ENCODE measurements around the gene PLEKHA7.

Gene PLEKHA7

DNA sequence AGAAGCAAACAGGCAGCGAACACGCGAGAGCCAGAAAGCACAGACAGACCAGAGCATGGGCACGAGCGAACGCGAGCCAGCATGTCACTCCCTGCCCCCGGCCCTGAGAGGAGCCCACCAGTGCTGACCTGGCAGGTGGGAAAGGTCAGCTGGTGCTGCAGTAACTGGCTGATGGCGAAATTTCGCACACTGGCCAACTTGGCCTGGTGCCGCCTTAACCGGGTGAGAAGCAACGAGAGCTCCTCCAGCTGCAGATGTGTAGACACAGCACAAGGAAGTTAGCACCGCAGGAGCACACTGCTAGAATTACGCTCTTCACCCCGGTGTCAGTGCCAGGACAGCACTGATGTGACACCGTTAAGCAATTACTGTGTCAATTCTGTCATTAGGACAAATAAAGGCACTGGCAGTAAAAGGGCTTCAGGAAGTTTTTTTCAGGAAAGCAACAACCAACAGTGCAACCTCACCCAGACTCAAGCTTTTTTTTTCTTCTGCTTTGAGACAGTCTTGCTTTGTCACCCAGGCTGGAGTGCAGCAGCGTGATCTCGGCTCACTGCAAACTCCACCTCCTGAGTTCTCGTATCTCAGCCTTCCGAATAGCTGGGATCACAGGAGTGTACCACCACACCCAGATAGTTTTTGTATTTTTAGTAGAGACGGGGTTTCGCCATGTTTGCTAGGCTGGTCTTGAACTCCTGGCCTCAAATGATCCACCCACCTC, 199.0 kb downstream of the PLEKHA7 start:
- in situ Hi-C loops (cut with MboI; ENCODE audit: low sequenced_read_pairs) = no loop called here

DNA sequence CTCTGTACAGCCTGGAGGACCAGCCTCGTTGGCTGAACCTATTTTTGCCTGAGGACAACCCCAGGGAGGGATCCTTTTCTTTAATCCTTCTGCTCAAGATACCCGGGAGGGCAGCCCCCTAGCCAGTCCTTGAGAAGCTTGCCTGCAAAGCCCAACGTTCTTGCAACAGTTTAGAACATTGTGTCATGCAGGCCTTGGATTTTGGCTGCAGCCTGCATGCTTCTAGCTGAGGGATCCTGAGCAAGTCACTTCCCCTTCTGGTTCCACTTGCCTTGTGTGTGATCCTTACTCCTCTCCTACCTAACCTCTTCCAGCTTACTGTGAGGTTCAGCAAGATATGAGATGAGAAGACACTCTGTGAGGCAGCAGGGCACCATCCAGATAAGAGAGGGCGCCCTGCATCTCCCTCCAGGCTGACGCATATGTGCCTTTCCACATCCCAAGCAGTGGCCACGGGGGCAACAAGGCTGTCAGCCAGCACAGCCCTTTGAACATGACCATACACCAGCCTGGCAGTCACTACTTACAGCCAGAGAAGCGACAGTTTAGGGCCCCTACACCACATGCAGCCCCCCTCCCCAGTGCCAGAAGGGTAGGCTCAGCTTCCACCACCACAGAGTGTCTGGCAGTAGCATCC, 199.7 kb downstream of the PLEKHA7 start:
- in situ Hi-C loops (cut with MboI; ENCODE audit: low sequenced_read_pairs) = no loop called here

DNA sequence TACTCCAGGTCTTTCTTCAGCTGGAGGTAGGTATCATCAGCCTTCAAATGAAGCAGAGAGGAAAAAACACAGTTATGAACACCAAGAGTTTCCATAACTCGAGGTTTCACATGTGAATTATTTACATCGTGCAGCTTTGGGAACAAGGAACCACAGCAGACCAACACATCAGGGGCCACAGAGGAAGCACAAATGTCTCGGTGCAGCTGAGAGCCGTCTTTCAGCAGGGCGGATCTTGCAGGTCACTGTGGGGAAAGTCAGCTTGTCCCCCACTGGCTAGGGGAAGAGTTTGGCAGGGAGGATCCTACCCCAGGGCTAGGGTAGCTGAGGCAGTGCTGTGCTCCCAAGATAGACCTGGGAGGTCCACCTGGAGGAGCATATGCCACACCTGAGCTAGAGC, 201.1 kb downstream of the PLEKHA7 start:
- in situ Hi-C loops (cut with MboI; ENCODE audit: low sequenced_read_pairs) = no loop called here

DNA sequence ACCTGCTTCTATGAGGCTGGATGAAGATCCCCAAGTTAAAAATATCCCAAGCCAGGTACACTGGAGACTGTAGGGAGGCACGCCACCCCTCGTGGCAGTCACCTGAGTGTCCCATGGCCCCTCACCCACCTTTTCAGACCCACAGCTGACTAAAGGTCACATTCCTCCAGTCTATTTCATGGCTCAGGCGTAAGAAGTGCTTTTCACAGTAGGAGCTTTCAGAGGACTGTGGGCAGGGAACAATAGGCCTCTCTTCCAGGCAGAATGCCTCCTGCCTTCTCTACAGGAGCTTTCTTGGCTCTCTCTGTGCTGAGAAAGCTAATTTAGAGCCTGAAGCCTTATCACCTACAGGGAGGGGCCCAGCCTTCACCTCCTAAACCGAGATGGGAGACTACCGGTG, 201.9 kb downstream of the PLEKHA7 start:
- in situ Hi-C loops (cut with MboI; ENCODE audit: low sequenced_read_pairs) = no loop called here

DNA sequence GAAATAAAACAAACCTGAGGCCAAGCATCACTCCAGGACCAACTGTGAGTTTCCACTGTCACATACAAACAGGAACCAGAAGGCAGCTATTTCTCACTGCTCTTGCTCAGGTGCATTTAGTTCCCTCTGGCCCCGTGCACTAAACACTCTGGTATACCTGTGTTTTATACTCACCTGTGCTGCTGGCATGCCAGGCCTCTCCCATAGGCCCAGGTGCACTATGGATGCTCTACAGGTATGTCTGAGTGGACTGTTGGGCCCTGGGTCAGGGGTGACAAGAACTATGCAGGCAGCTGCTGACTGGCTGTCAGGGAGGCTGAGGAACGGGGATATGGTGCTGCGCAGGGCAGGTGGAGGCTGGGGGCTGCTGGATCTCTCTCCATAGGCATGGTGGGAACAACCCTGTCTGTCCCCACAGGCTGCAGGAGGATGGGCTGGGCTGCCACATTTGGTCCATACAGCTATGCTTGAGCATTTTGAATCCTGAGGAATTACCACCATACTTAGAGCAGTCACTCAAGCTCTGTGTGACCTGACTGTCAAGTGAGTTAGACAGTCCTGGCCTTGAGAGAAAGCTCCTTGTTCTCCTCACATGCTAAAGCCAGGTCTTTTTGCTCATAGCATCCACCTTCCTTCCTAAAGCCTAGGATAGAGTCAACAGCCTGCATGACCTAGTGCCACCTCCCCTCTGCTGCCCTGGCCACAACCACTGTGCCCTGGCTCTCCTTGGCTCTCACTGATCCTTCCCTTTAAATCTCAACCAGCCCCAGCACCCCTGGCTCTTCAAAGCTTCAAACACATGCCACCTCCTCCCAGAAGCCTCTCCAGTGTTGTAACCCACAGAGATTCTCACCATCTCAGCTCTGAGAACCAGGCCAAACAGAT, 202.8 kb downstream of the PLEKHA7 start:
- in situ Hi-C loops (cut with MboI; ENCODE audit: low sequenced_read_pairs) = no loop called here

DNA sequence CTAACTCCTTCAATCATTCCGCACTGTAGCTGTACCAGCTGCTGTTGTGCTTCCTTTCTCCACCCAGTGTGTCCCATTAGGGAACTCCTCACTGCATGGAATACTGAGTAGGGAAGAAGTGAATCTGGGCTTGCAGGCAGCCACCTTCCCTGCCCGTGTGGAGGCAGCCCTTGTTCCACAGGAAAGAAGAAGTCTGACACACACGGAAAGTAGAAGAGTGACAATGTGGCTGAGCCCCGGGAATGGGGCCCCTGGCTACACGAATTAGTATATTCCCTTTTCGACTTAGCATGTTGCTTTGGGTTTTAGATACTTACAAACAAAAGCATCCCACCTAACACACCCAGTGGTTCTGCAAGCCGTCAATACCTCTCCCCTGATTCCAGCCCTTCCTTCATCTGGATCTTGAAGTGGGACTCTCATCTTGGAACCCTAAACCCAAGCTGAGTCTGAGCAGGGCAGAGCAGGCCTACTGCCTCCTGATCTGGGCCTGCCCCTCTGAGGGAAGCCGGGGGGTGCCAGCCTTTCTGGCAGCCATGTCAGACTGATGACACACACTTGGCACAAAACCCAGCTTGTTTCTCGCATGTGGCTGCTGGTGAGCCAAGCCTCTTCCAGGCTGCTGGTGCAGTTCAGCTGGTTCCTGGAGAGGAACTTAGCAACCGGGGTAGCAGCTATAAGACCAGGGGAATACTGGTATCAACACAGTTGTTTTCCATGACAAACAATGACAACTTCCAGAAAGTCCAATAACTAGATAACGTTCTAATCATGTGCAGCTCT, 204.1 kb downstream of the PLEKHA7 start:
- in situ Hi-C loops (cut with MboI; ENCODE audit: low sequenced_read_pairs) = no loop called here

DNA sequence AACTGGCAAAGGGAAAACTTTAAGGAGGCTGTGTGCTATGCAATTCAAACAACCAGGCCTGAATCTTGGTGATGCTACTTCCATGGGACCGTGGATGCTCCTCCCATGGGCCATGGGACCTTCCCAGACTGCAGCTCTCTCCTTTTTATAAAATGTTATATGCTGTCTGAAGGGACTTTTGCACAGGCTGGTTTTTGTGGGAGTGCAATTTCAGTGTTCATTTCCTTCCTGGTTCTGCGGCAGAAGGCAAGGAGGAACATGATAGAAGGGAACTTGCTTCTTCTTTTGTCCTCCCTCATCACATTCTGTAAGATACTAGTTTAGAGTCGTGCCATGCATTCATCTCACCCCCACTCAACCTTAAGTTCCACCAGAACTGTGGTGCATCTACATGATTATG, 206.9 kb downstream of the PLEKHA7 start:
- in situ Hi-C loops (cut with MboI; ENCODE audit: low sequenced_read_pairs) = no loop called here

DNA sequence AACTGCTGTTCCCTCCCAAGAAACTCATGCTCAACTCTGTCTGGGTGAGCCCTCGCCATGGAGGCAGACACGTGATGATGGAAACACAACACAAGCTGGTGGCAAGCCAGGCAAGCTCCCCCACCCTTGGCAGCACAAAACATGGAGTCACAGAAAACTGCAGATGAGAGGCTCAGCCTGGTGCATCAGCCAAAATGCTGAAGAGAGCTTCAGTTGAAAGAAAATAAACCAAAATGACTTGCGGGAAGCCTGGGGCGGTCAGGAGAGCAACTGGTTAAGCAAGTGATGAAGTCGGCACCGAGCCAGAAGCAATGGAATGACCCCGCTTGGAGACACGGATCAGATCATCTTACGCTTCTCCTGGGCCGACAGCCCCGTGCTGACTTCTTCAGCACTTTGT, 207.4 kb downstream of the PLEKHA7 start:
- in situ Hi-C loops (cut with MboI; ENCODE audit: low sequenced_read_pairs) = no loop called here

DNA sequence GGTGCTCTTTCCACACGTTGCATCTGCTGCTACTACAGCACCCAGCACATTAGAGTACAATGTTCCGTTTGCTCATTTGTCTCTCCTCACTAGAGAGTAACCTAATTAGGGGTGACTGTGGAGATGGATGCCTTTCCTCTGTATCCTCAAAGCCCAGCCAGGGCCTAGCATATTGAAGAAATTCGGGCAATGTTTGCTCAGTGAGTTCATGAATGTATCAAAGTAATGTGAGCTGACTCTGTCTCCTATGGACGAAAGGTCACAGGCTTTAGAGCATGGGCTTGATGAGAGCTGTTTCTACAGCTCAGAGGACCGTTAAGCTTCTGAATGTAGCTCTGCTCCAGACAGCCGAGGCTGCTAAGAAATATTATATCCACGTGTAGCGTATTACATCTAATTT, 208.3 kb downstream of the PLEKHA7 start:
- in situ Hi-C loops (cut with MboI; ENCODE audit: low sequenced_read_pairs) = no loop called here

DNA sequence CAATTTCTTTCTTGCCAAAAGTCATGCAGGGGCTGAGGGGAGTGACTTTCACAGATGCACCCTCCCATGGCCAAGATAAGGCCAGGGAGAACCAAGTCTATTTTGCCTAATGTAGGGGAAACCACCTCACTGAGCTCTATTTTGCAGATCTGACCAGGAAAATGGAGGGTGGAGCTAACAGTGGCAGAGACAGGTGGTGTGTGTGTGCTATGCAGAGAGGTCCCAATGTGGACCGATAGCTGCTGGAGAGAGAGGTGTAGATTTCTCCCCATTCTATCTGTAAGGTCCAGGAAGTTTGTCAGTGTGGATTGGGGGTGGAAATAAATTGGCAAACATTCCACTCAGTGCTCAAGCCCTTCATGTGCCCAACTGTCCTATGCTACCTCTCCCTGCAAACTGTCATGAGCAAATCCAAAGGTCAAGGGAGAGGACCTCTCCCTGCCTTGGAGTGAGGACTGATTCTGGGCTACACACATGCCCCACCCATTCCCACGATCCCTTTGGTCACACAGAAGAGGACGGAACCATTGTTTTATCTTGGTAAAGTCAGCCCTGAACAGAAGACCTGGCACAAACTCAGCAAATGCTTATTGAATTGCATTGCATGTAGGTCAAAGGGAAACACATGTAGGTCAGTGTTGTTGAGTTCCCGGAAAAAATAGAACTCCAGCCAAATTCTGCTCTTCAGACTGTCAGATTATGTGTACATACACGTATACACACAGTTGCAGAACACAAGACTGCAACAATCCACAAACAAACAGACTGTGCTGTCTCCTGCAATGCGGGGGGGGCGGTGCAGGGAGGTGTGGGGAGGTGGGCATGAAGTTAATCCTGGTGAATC, 209.9 kb downstream of the PLEKHA7 start:
- in situ Hi-C loops (cut with MboI; ENCODE audit: low sequenced_read_pairs) = no loop called here

DNA sequence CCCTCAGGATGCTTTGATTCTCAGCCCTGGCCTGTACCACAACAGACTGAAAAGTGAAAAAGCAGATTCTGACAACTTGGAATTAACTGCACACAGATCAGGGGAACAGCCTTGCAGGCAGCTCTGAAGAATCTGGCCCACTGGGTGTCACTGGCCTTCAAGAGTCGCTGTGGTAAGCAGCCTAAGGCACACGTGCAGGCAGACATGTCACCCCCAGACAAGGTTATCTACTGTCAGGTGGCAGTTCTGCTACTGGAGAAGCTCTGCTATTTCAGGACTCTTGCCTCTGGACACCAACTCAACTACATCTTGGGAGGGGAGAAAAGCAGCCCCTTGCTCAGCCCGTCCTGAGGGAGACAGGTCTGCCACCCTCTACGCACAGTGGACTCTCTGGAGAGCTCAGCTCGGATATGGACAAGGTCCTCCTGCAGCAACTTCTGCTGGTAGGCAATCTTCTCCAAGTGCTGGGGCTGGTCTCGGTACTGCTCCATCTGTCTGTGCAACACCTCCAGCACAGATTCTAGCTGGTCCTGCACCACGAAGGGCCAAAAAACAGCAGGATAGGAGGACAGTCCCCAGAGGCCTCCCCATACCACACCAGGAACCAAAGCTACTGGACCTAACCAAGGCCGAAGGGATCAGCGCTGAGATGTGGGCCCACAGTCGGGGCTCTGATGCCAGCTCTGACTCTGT, 212.8 kb downstream of the PLEKHA7 start:
- in situ Hi-C loops (cut with MboI; ENCODE audit: low sequenced_read_pairs) = no loop called here

DNA sequence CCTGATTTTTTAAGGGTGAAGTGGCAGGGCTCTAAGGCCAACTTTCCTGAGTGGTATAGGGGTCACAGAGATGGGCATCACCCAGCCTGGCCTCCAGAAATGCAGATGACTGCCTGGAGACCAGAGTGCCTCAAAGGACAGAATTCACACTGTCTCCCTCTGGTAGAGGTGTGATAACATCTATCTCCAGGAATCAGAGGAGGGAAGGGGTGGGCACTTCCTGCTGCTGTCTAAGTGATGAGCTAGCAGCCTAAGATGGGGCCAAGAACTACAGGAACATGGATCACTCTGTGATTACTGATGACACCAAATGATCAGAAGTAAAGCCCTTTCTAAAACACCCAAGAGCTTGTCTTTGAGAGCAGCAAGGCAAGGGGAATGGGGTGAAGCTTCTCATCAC, 213.8 kb downstream of the PLEKHA7 start:
- in situ Hi-C loops (cut with MboI; ENCODE audit: low sequenced_read_pairs) = no loop called here

DNA sequence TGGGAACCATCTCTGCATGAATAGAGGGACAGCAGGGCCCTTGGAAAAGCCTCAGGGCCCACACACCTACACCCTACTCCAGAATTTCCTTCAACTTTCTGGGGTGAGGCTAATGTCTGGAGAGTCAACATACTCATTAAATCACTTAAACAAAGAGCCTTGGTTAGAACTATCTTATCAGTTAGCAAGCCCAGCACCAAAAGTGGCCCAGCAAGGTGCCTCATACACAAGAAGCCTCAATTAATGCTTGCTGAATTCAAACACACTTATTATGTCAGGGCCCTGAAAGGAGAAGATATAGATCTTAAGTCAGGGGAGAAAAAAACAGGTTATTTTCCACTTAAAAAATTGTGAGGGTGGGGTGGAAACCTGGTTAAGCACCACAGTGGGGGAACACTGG, 214.3 kb downstream of the PLEKHA7 start:
- in situ Hi-C loops (cut with MboI; ENCODE audit: low sequenced_read_pairs) = no loop called here

DNA sequence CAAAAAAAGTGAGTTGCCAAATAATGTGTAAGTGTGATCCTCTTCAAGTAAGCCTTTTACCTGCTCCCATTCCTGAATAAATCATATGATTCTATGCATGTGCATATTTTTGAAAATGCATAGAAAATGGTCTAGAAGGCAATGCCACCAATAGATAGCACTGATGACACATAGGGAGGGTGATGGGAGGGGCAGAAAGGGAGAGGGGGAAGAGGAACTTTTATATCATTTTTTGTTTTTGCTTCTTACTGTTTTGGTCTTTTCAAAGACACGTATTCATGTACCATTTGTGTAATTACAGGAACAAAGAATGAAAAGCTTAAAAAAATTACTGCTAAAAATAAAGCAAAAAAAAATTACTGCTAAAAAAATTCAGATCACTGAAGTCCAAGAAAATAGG, 215.0 kb downstream of the PLEKHA7 start:
- in situ Hi-C loops (cut with MboI; ENCODE audit: low sequenced_read_pairs) = no loop called here

DNA sequence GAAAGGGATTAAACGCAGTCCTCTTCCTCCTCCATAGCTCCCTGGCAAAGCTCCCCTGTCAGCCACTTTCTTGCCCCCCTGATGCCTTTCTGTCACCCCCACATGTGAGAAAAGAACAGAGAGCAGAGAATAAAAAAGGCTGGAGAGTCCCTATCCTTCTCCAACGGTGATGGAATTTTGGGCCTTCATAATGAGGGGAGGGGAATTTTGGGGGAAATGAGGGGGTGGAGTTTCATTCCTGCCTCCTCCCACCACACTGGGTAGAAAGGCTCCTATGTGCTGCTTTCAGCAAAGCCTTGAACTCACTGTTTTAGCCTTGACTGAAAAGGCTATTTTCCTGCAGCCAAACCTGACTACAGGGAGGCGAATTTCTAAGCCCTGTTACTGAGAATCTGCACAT, 216.4 kb downstream of the PLEKHA7 start:
- in situ Hi-C loops (cut with MboI; ENCODE audit: low sequenced_read_pairs) = no loop called here

DNA sequence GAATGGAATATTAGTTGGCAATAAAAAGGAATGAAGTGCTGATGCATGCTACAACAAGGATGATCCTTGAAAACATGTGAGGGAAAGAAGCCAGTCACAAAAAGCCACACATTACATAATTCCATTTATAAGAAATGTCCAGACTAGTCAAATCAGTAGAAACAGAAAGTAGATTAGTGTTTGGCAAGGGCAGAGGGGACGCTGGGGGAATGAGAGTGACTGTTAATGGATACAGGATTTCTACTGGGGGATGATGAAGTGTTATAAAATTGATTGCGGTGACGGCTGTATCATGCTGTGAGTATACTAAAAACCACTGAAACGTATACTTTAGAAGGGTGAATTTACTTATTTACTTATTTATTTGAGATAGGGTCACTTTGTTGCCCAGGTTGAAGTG, 217.9 kb downstream of the PLEKHA7 start:
- in situ Hi-C loops (cut with MboI; ENCODE audit: low sequenced_read_pairs) = no loop called here

DNA sequence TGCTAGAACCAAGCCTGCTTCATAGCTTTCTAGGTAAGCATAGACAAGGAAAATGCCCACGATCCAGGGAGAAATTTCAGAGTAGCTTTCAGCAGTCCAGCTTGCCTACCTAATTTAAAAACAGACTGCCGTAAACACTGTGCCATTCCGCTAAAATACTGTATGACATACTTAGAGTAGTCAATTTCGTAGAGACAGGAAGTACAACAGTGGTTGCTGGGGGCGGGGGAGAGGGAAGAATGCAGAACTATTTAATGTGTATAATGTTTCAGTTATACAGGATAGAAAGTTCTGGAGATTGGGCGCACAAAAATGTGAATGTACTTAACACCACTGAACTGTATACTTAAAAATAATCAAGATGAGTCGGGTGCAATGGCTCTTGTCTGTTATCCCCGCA, 219.1 kb downstream of the PLEKHA7 start:
- in situ Hi-C loops (cut with MboI; ENCODE audit: low sequenced_read_pairs) = no loop called here

DNA sequence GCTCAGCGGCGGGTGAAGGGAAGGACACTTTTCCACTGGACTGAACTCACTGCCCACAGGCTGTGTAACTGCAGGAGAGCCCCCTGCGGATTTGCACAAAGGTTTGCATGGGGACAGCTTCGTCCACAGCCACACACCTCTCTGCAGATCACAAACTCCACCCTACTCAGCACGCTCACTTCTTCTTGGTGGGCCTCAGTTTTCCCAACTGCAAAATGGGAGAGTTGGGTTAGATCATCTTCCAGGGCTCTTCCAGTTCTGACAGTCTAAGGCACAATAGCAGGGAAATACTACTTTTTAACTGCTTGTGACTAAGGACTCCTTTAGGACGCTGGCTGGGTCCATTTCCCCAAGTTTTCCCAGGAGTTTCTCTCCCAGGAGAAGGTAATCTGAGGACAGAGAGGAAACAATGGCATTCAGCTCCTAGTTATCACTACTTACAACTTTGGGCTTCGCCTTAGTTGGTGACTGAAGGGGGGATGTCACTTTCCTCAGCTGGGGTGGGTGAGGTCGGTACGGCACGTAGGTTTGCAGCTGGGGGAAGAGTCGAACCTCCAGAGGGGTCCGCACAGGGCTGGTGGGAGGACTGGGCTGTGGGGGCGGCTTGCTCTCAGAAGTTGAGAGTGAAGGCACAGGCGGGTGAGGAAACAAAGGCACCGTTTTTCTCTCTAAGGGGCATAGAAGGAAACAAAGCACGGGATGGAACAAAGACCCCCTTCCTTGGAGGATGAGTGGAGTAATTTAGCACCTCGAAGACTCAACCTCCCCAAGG, 220.0 kb downstream of the PLEKHA7 start:
- in situ Hi-C loops (cut with MboI; ENCODE audit: low sequenced_read_pairs) = no loop called here

DNA sequence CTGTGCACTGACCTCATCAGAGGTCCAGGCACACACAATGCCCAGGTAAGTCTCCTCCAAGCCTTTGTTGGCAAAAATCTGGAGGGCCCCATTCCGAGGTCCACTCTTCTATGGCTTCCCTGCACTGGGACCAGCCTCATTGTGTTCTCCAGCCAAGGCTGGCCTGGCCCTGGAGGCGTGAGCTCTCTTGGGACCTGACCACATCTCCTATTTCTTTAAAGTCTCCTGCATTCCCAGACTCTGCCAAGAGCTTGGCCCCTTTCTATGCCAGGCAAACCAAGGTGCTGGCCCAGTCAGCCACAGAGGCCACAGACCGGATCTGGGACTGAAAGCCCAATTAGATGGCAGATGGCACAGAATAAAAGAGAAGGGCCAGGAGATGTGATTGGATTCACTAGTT, 220.7 kb downstream of the PLEKHA7 start:
- in situ Hi-C loops (cut with MboI; ENCODE audit: low sequenced_read_pairs) = no loop called here

Data from HL-60/S4 treated with retinoic acid at 250 ng/mL for 4 days and 3 days (cell line).